Stimulated activated effector memory CD8-positive, alpha-beta T cell treated with anti-CD3 and anti-CD28 coated beads, Interleukin-12 subunit alpha, Interleukin-12 subunit beta, amount 100 ng/mL, for 72 hours (primary cell): Measurements from ENCODE around the gene VSIG10.
"Not testable (repeated sequence)": the region's sequence is repeated elsewhere in the genome, so short reads cannot be mapped to it uniquely, and the experiment has no call there.

Experiments used
- ATAC-seq: fragments of 150-1000 bp; cut with Tn5 transposase; 2 replicates; pipeline ENCODE4 v1.10.0; 2021
- DNase-seq, 2 donors: peaks; one replicate each; pipeline ENCODE4 v3.0.0; 2021 to 2022; ENCODE audit warnings: low spot score in 2 of 2
- H3K27ac Mint-ChIP-seq: one replicate; pipeline ENCODE4 v1.8.0; 2022; ENCODE audit warnings: mild to moderate bottlenecking, mixed read lengths
- H3K36me3 Mint-ChIP-seq: one replicate; pipeline ENCODE4 v1.8.0; 2022; ENCODE audit warnings: mild to moderate bottlenecking, mixed read lengths
- H3K4me1 Mint-ChIP-seq: one replicate; pipeline ENCODE4 v1.8.0; 2022; ENCODE audit warnings: mixed read lengths
- H3K4me3 Mint-ChIP-seq: one replicate; pipeline ENCODE4 v1.8.0; 2022; ENCODE audit warnings: mild to moderate bottlenecking, mixed read lengths
- H3K9me3 Mint-ChIP-seq: one replicate; pipeline ENCODE4 v1.8.0; 2022; ENCODE audit warnings: mixed read lengths

Gene VSIG10, protein sequence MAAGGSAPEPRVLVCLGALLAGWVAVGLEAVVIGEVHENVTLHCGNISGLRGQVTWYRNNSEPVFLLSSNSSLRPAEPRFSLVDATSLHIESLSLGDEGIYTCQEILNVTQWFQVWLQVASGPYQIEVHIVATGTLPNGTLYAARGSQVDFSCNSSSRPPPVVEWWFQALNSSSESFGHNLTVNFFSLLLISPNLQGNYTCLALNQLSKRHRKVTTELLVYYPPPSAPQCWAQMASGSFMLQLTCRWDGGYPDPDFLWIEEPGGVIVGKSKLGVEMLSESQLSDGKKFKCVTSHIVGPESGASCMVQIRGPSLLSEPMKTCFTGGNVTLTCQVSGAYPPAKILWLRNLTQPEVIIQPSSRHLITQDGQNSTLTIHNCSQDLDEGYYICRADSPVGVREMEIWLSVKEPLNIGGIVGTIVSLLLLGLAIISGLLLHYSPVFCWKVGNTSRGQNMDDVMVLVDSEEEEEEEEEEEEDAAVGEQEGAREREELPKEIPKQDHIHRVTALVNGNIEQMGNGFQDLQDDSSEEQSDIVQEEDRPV

DNA sequence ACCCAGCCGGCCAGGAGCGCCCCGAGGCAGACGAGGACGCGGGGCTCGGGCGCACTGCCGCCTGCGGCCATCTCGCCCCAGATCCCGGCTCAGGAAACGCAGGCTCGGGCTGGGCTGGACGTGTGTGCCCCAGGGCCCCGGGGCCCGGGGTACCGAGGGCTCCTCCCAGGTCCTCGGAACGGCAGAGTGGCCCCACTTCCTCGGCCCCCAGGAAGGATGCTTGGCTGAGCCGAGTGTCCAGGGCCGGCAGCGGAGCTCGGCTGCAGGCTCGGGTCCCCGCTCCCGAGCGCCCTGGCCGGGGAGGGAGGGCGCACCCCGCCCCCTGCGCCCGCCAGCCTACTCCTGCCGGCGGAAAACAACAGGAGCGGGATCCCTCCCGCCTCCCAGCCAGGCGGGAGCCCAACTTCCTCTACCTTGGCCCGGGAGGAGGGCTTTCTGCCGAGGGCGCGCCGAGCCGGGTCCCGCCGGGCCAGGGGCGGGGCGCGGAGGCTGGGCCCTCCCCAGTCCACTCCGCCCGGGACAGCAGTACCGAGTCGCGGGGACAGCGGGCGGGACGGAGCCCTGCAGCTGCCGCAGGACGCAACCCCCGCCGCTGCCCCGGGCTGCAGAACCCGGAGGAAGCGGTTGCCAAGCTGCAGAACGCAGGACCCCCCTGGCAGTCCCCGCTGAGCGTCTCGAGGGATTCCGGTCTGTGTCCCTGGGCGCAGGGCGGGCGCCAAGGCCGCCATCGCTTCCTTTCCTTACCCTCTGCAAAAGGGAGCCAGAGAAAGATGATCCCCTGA is at the start of gene VSIG10:
Gene VSIG10 (minus strand): TSS at position 411 of the 782 bp plus-strand sequence. CDS start 340 bp downstream, at position 71.
- peak within 1 kb of the TSS; percentile 83 for H3K27ac Mint-ChIP-seq
- DNase-seq (peak; percentile 16 to 62), ATAC-seq (peak; percentile 76)
- peaks cover 4% of the 10 kb centered on the region for H3K36me3 Mint-ChIP-seq
- H3K9me3 Mint-ChIP-seq = no peaks in the 10 kb centered on the region
- peaks cover 11% of the 10 kb centered on the region for H3K4me1 Mint-ChIP-seq
- peak within 1 kb of the TSS; percentile 77 for H3K4me3 Mint-ChIP-seq

DNA sequence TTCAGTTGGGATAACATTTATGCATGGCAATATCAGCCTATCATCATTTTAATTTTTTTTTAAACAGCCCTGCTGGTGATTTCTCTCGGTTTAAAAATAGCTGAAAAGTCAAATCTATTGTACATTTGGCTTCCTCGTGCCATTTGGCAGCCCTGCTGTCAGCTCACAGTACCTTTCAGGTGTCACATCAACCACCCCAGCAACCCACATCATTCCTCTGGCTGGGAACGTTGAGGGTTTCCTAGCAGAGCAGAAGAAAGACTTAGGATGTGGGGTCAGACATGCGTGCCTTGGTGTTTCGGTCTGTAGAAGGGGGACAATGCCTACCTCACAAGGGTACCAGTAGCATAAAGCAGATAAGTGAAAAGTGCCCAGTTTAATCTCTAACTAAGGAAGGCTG is 47.9 kb upstream of the VSIG10 start:
- no peak for DNase-seq
- no peak for ATAC-seq
- no peak overlapping the region for H3K4me3 Mint-ChIP-seq
- no peak overlapping the region for H3K27ac Mint-ChIP-seq
- H3K9me3 Mint-ChIP-seq = no peaks in the 10 kb centered on the region
- peaks cover 57% of the 10 kb centered on the region for H3K36me3 Mint-ChIP-seq
- no peaks in the 10 kb centered on the region for H3K4me1 Mint-ChIP-seq

DNA sequence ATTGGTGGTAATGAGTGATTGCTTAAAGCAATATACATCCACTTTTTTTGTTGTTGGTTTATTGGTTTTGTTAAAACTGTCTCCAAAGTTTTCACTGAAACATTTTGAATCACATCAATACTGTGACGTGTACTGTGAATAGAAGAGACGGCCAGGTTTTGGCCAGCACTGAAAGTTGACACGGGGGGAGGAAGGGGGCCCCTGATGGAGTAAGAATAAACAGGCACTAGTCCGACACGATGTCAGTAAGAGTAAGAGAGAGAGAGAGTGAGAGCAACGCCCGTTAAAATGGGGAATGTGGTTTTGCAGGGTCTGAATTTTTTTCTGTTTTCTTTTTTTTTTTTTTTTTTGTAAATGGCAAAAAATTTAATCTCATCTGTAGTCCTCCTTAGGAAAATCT is 46.8 kb upstream of the VSIG10 start:
- Mint-ChIP-seq H3K36me3 (peaks cover 68% of the 10 kb centered on the region), H3K27ac (peak overlapping the region; percentile 75), H3K4me1 (no peaks in the 10 kb centered on the region), H3K9me3 (no peaks in the 10 kb centered on the region), H3K4me3 (no peak overlapping the region)
- ATAC-seq = no peak
- no peak for DNase-seq

DNA sequence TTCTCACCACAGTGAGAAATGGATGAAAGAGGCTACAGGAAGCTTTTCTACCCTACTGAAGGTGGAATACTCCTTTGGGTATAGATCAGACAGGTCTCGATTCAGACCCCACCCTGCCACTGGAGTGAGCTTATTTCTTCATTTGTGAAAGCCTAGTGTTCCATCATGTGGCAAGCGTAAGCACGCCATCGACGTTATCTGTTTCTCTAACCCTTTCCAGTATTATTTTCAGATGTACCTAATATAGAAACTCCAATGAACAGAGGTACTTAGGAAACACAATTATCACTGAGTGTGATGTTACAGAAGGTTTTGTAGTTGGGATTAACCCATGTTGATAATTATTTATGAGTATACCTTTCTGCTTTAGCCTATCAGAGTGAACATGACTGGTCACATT is 44.5 kb upstream of the VSIG10 start:
- H3K4me3 Mint-ChIP-seq = no peak overlapping the region
- no peak for ATAC-seq
- peaks cover 92% of the 10 kb centered on the region for H3K36me3 Mint-ChIP-seq

DNA sequence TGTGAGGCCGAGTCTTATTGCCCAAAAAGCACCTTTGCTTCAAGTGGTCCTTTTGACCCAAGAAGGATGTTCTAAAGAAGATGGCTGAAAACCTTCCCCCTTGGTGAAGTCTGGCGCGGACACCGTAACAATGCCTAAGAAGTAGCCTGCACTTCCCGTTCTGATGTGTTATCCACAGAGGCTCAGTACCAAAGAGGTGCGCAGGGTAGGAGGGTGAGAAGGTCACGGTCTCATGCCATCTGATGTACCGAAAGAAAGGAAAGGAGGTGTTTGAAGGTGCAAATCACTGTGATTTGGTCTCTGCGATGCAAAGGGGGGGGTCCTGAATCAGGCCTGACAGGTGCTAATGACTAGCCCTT is 42.0 kb upstream of the VSIG10 start:
- H3K27ac Mint-ChIP-seq = peak overlapping the region; percentile 90

More for the DNA sequence above, 44.5 kb upstream of the VSIG10 start:
- no peak for DNase-seq
- Mint-ChIP-seq H3K4me1 (peaks cover 12% of the 10 kb centered on the region), H3K9me3 (no peaks in the 10 kb centered on the region), H3K27ac (peak overlapping the region; percentile 76)

DNA sequence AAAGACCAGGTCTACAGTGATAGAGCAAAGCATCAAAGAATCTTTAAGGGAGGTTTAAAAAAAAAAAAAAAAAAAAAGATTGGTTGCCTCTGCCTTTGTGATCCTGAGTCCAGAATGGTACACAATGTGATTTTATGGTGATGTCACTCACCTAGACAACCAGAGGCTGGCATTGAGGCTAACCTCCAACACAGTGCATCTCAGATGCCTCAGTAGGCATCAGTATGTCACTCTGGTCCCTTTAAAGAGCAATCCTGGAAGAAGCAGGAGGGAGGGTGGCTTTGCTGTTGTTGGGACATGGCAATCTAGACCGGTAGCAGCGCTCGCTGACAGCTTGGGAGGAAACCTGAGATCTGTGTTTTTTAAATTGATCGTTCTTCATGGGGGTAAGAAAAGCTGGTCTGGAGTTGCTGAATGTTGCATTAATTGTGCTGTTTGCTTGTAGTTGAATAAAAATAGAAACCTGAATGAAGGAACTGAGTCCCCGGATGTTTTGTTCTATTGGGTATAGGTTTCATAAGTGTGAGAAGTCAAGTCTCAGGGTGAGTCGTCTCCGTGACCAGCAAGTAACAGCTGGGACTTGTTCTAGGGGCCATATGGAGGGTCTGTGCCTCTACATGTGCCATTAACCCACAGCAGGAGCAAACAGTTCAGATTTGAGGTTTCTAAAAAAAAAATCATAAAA is 41.4 kb upstream of the VSIG10 start:
- Mint-ChIP-seq H3K9me3 (no peaks in the 10 kb centered on the region), H3K4me3 (no peak overlapping the region), H3K27ac (peak overlapping the region; percentile 90), H3K4me1 (peaks cover 17% of the 10 kb centered on the region), H3K36me3 (peaks cover 97% of the 10 kb centered on the region)
- DNase-seq (no peak), ATAC-seq (peak; percentile 57)

More for the DNA sequence above, 42.0 kb upstream of the VSIG10 start:
- no peak for DNase-seq
- H3K4me1 Mint-ChIP-seq = peaks cover 17% of the 10 kb centered on the region
- ATAC-seq = no peak
- H3K9me3 Mint-ChIP-seq = no peaks in the 10 kb centered on the region
- peaks cover 97% of the 10 kb centered on the region for H3K36me3 Mint-ChIP-seq
- no peak overlapping the region for H3K4me3 Mint-ChIP-seq

DNA sequence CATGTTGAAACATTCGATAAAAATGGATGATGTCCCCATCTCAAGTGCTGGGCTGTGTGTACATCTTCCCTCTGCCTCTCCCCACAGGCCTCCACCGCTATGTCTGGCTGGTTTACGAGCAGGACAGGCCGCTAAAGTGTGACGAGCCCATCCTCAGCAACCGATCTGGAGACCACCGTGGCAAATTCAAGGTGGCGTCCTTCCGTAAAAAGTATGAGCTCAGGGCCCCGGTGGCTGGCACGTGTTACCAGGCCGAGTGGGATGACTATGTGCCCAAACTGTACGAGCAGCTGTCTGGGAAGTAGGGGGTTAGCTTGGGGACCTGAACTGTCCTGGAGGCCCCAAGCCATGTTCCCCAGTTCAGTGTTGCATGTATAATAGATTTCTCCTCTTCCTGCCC is 40.7 kb upstream of the VSIG10 start:
- H3K9me3 Mint-ChIP-seq = no peaks in the 10 kb centered on the region
- no peak for ATAC-seq
- peaks cover 20% of the 10 kb centered on the region for H3K4me1 Mint-ChIP-seq
- H3K4me3 Mint-ChIP-seq = no peak overlapping the region
- peak overlapping the region; percentile 90 for H3K27ac Mint-ChIP-seq
- peaks cover 97% of the 10 kb centered on the region for H3K36me3 Mint-ChIP-seq
- DNase-seq = no peak

DNA sequence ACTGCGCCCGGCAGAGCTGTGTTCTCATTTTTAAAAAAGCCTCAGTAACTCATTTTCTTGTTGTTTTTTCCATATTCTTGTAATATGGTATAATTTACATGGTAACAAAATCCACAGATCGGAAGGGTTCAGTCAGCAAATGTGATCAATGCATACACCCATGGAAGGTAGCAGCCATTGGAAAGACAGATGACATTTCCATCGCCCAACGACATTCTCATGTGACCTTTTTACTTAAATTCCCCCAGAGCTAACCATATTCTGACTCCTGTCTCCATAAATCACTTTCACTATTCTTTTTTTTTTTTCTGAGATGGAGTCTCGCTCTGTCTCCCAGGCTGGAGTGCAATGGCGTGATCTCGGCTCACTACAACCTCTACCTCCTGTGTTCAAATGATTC is 37.0 kb upstream of the VSIG10 start:
- DNase-seq (no peak), ATAC-seq (no peak)
- peaks cover 84% of the 10 kb centered on the region for H3K36me3 Mint-ChIP-seq
- H3K9me3 Mint-ChIP-seq = no peaks in the 10 kb centered on the region
- peak overlapping the region; percentile 63 for H3K27ac Mint-ChIP-seq
- H3K4me1 Mint-ChIP-seq = peaks cover 41% of the 10 kb centered on the region
- no peak overlapping the region for H3K4me3 Mint-ChIP-seq

DNA sequence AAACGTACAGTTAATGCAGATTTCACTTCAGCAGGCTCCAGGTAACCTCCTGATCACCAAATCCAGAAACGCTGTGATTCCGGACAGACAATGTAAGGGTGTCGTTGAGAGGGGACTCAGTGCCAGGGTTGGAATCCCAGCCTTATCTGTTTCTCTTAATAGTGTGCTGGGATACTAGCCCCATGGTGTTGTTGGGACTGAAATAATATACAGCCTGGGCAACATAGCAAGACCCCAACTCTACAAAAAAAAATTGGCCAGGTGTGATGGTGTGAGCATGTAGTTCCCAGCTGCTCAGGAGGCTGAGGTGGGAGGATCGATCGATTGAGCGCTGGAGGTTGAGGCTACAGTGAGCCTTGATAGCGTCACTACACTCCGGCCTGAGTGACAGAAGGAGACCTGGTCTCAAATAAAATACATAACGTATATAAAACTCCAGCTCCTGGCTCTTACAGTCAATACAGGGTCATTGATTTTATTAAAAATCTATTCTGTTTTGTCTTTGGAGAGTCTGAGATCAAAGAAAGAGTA is 33.4 kb upstream of the VSIG10 start:
- DNase-seq = no peak
- H3K27ac Mint-ChIP-seq = peak overlapping the region; percentile 90
- H3K36me3 Mint-ChIP-seq = peaks cover 48% of the 10 kb centered on the region
- peak overlapping the region; percentile 90 for H3K4me3 Mint-ChIP-seq
- ATAC-seq = no peak
- no peaks in the 10 kb centered on the region for H3K9me3 Mint-ChIP-seq
- peaks cover 36% of the 10 kb centered on the region for H3K4me1 Mint-ChIP-seq

DNA sequence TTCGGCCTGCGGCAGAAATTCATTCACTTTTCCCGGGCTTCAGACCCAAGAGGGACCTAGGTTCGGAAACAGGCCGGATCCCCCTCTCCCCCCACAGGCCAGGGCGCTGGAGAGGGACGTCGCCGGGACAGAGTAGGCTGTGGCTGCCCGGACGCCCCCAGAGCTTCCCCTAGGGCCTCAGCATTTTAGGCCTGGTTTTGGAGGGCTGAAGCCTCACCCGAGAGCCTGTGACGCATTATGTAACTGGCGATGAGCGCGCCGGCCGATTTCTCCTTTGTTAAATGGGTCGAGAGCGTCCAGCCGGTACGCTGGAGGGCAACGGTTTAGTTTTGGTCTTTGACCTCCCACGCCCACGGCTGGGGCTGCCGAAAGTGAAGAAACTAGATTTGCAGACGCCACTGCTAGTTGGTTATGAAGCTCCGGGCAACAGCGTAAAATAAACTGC is 32.8 kb upstream of the VSIG10 start:
- Mint-ChIP-seq H3K27ac (peak overlapping the region; percentile 90), H3K4me1 (peaks cover 41% of the 10 kb centered on the region), H3K36me3 (peaks cover 42% of the 10 kb centered on the region), H3K4me3 (peak overlapping the region; percentile 90), H3K9me3 (no peaks in the 10 kb centered on the region)
- peak; percentile 62 for ATAC-seq
- DNase-seq = peak; percentile 25 to 76

DNA sequence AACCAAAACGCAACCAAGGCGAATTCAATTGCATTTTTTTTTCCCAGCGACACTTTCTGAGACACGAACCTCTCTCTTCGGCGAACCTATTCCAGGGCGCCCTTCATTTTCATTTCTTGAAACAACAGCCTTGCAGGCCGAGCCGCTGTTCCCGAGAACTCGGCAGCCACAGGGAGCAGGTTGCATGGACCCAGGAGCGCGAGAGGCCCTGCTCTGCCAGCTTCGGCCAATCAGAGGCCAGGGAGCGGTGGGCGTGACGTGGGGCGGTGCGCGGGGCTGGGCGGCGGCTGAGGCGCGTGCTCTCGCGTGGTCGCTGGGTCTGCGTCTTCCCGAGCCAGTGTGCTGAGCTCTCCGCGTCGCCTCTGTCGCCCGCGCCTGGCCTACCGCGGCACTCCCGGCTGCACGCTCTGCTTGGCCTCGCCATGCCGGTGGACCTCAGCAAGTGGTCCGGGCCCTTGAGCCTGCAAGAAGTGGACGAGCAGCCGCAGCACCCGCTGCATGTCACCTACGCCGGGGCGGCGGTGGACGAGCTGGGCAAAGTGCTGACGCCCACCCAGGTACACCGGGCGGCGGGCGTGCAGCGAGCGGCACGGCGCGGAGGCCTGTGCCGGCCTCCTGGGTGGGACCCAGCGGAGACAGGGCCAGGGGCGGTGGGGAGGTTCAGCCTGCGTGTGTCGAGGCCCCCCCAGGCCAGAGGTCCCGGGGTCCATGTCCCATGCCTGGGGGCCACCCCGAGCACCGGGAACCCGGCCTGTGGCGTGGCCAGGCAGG is 32.2 kb upstream of the VSIG10 start, which contains the start of gene PEBP1:
Gene PEBP1 (plus strand): TSS at position 337 of the 771 bp plus-strand sequence. CDS start 86 bp downstream, at position 423.
- Mint-ChIP-seq H3K4me1 (peaks cover 41% of the 10 kb centered on the region), H3K9me3 (no peaks in the 10 kb centered on the region), H3K27ac (peak within 1 kb of the TSS; percentile 90), H3K36me3 (peaks cover 35% of the 10 kb centered on the region), H3K4me3 (peak within 1 kb of the TSS; percentile 90)
- ATAC-seq = peak; percentile 99
- DNase-seq = peak; percentile 83 to 94

DNA sequence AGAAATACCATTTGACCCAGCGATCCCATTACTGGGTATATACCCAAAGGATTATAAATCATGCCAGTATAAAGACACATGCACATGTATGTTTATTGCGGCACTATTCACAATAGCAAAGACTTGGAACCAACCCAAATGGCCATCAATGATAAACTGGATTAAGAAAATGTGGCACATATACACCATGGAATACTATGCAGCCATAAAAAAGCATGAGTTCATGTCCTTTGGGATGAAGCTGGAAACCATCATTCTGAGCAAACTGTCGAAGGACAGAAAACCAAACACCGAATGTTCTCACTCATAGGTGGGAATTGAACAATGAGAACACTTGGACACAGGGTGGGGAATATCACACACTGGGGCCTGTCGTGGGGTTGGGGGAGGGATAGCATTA is 25.6 kb upstream of the VSIG10 start:
- not testable (repeated sequence) for ATAC-seq, H3K36me3 Mint-ChIP-seq, H3K4me3 Mint-ChIP-seq, H3K27ac Mint-ChIP-seq, H3K4me1 Mint-ChIP-seq, DNase-seq, H3K9me3 Mint-ChIP-seq

DNA sequence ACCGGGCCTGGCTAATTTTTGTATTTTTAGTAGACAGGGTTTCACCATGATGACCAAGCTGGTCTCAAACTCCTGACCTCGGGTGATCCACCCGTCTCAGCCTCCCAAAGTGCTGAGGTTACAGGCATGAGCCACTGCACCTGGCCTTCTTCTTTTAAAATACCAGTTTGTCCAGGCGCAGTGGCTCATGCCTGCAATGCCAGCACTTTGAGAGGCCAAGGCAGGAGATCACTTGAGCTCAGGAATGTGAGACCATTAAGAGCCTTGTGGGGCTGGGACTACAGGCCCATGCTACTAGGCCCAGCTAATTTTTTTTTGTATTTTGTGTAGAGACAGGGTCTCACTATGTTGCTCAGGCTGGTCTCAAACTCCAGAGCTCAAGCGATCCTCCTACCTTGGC is 24.1 kb upstream of the VSIG10 start:
- Mint-ChIP-seq H3K4me1 (peaks cover 7% of the 10 kb centered on the region), H3K27ac (no peak overlapping the region), H3K36me3 (no peaks in the 10 kb centered on the region), H3K9me3 (no peaks in the 10 kb centered on the region), H3K4me3 (no peak overlapping the region)
- DNase-seq = no peak
- no peak for ATAC-seq

DNA sequence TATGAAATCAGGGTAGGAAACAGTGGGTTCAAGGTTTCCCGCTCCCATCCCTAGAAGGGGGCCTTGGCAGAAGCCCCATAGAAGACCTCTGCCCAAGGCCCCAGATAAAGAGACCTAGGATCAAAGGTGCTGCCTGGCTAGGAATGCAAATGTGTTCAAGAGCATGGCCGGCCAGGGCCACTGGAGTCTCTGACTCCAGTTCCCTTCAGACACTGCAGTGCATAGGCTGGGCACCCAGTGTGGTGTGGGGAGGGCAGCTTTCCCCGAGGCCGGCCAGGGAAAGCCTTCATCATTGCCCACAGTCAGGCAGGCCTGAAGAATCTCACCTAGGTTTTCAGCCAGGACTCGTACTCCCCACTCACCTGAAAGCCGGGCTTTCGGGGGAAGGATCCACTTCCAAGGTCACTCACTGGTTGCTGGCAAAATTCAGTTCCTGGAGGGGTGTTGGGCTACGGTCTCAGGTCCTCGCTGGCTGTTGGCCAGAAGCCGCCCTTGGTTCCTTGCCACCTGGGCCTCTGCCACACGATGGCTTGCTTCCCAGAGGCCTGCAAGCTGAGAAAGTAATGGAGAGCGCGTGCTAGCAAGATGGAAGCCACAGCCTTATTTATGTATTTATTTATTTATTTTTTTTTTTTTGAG is 22.4 kb upstream of the VSIG10 start:
- no peaks in the 10 kb centered on the region for H3K9me3 Mint-ChIP-seq
- H3K27ac Mint-ChIP-seq = no peak overlapping the region
- ATAC-seq (no peak), DNase-seq (no peak)
- no peaks in the 10 kb centered on the region for H3K4me1 Mint-ChIP-seq
- no peak overlapping the region for H3K4me3 Mint-ChIP-seq
- no peaks in the 10 kb centered on the region for H3K36me3 Mint-ChIP-seq
